ENCODE data around the gene KIF3B. TPM values are rescaled to one million over a fixed set of nuclear protein-coding genes. Genes with fewer than 3 reads are reported as not detected.

KIF3B gene
- total and polyA plus RNA-seq, 10 of the 15 experiments (the other 5 are each of a cell fraction or from before 2014, with no cell fraction given), result 7.4 to 37.3 (median 25.9) TPM

DNA sequence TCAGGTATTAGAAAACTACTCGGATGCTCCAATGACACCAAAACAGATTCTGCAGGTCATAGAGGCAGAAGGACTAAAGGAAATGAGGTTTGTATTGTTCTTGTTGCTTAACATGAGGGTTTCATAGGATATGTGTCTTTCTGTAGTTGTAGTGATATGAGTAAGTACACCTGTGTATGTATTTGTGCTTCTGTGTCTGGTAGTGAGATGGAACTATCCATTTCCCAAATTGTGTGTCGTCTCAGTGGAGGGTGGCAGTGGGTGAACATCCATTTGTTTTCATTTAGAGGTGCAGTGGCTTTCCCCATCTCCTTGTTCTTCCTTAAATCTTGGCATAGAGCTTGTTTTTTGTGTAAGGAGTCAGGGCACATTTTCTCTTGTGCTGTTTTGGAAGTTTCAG lies 88.9 kb downstream of the KIF3B start (continued):
- TF ChIP-seq NR2C1 (IDR thresholded peaks at IDR 0.05) (no peak), ATF3 (IDR thresholded peaks at IDR 0.05; ENCODE audit: borderline replicate concordance, extremely low read depth, low read depth, low read length) (no peak), FOS (IDR thresholded peaks at IDR 0.05; ENCODE audit: borderline replicate concordance, extremely low read depth, insufficient read length) (no peak), CHD4 (IDR thresholded peaks at IDR 0.05) (no peak), HSF1 (IDR thresholded peaks at IDR 0.05; ENCODE audit: low read depth, low read length) (no peak), BHLHE40 (IDR thresholded peaks at IDR 0.05; ENCODE audit: borderline replicate concordance in 1 of 2, low read depth in 2 of 2, low read length in 1 of 2) (no peak), ZZZ3 (IDR thresholded peaks at IDR 0.05; ENCODE audit: control insufficient read depth, insufficient read length, low read depth) (no peak), ZNF274 (IDR thresholded peaks at IDR 0.05; ENCODE audit: insufficient read depth, insufficient read length) (no peak), SMAD1 (IDR thresholded peaks at IDR 0.05; ENCODE audit: low read depth, partially characterized antibody) (no peak), NBN (IDR thresholded peaks at IDR 0.05) (no peak), LARP7 (IDR thresholded peaks at IDR 0.05) (no peak), RELB (IDR thresholded peaks at IDR 0.05; ENCODE audit: low read depth) (no peak), WRNIP1 (IDR thresholded peaks at IDR 0.05; ENCODE audit: borderline replicate concordance, low read depth, low read length) (no peak), CREM (IDR thresholded peaks at IDR 0.05; ENCODE audit: low read depth) (0 out of 2 replicates have a peak, but pooled peaks have one; percentile 14), KDM1A (IDR thresholded peaks at IDR 0.05; ENCODE audit: borderline replicate concordance) (no peak), BMI1 (IDR thresholded peaks at IDR 0.05; ENCODE audit: borderline replicate concordance) (no peak), RAD21 (IDR thresholded peaks at IDR 0.05; ENCODE audit: insufficient read depth, low read depth, low read length) (no peak), MTA3 (IDR thresholded peaks at IDR 0.05; ENCODE audit: borderline replicate concordance, low read length) (0 out of 2 replicates have a peak, but pooled peaks have one; percentile 20), KLF5 (IDR thresholded peaks at IDR 0.05; ENCODE audit: partially characterized antibody) (no peak)
- TF ChIP-seq, protein P1, sequence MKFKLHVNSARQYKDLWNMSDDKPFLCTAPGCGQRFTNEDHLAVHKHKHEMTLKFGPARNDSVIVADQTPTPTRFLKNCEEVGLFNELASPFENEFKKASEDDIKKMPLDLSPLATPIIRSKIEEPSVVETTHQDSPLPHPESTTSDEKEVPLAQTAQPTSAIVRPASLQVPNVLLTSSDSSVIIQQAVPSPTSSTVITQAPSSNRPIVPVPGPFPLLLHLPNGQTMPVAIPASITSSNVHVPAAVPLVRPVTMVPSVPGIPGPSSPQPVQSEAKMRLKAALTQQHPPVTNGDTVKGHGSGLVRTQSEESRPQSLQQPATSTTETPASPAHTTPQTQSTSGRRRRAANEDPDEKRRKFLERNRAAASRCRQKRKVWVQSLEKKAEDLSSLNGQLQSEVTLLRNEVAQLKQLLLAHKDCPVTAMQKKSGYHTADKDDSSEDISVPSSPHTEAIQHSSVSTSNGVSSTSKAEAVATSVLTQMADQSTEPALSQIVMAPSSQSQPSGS (IDR thresholded peaks at IDR 0.05; ENCODE audit: low read length), result no peak; the same call in 1 of the 2 replicates
- TF ChIP-seq, protein P2, sequence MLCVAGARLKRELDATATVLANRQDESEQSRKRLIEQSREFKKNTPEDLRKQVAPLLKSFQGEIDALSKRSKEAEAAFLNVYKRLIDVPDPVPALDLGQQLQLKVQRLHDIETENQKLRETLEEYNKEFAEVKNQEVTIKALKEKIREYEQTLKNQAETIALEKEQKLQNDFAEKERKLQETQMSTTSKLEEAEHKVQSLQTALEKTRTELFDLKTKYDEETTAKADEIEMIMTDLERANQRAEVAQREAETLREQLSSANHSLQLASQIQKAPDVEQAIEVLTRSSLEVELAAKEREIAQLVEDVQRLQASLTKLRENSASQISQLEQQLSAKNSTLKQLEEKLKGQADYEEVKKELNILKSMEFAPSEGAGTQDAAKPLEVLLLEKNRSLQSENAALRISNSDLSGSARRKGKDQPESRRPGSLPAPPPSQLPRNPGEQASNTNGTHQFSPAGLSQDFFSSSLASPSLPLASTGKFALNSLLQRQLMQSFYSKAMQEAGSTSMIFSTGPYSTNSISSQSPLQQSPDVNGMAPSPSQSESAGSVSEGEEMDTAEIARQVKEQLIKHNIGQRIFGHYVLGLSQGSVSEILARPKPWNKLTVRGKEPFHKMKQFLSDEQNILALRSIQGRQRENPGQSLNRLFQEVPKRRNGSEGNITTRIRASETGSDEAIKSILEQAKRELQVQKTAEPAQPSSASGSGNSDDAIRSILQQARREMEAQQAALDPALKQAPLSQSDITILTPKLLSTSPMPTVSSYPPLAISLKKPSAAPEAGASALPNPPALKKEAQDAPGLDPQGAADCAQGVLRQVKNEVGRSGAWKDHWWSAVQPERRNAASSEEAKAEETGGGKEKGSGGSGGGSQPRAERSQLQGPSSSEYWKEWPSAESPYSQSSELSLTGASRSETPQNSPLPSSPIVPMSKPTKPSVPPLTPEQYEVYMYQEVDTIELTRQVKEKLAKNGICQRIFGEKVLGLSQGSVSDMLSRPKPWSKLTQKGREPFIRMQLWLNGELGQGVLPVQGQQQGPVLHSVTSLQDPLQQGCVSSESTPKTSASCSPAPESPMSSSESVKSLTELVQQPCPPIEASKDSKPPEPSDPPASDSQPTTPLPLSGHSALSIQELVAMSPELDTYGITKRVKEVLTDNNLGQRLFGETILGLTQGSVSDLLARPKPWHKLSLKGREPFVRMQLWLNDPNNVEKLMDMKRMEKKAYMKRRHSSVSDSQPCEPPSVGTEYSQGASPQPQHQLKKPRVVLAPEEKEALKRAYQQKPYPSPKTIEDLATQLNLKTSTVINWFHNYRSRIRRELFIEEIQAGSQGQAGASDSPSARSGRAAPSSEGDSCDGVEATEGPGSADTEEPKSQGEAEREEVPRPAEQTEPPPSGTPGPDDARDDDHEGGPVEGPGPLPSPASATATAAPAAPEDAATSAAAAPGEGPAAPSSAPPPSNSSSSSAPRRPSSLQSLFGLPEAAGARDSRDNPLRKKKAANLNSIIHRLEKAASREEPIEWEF (IDR thresholded peaks at IDR 0.05; ENCODE audit: insufficient replicate concordance, low read depth, low read length), result no peak
